Parathyroid adenoma (tissue), 2 donors: Measurements from ENCODE around the gene GRID1.

Experiments used
- H2AFZ ChIP-seq: fragments of 300-600 bp; sonication (generic); one replicate; pipeline ENCODE4 v1.7.0; 2017; ENCODE audit warnings: antibody characterized with exemption, mild to moderate bottlenecking
- H3K27ac ChIP-seq: fragments of 300-600 bp; sonication (generic); one replicate; pipeline ENCODE4 v1.7.0; 2017
- H3K27me3 ChIP-seq: fragments of 300-600 bp; sonication (generic); one replicate; pipeline ENCODE4 v1.7.0; 2017; ENCODE audit warnings: low read length; ENCODE audit not compliant: control insufficient read depth, insufficient read depth
- H3K36me3 ChIP-seq: fragments of 300-600 bp; sonication (generic); one replicate; pipeline ENCODE4 v1.7.0; 2017; ENCODE audit warnings: low read length; ENCODE audit not compliant: control insufficient read depth, insufficient read depth
- H3K4me1 ChIP-seq: fragments of 300-600 bp; sonication (generic); one replicate; pipeline ENCODE4 v1.7.0; 2017; ENCODE audit warnings: control low read depth
- H3K4me2 ChIP-seq: fragments of 300-600 bp; sonication (generic); one replicate; pipeline ENCODE4 v1.7.0; 2017; ENCODE audit warnings: low read length
- H3K4me3 ChIP-seq: fragments of 300-600 bp; sonication (generic); one replicate; pipeline ENCODE4 v1.7.0; 2017; ENCODE audit warnings: low read depth, low read length
- H3K79me2 ChIP-seq: fragments of 300-600 bp; sonication (generic); one replicate; pipeline ENCODE4 v1.7.0; 2017; ENCODE audit warnings: control low read depth
- H3K9ac ChIP-seq: fragments of 300-600 bp; sonication (generic); one replicate; pipeline ENCODE4 v1.7.0; 2017; ENCODE audit warnings: mild to moderate bottlenecking
- H3K9me3 ChIP-seq: fragments of 300-600 bp; sonication (generic); one replicate; pipeline ENCODE4 v1.7.0; 2017; ENCODE audit warnings: low read length; ENCODE audit not compliant: control insufficient read depth
- CTCF ChIP-seq: fragments of 300-600 bp; sonication (generic); IDR thresholded peaks from one replicate; pipeline ENCODE4 v1.7.0; 2017; ENCODE audit warnings: antibody characterized with exemption, mild to moderate bottlenecking
- donor health status: primary hyperparathyroidism.

The GRID1 gene

GRCh38 chr10:86071145-86071544 lies 295.4 kb downstream of the GRID1 start:
- H3K36me3 ChIP-seq: no peaks in the 10 kb centered on the region
- no peaks in the 10 kb centered on the region for H3K27me3 ChIP-seq
- no peak for TF ChIP-seq CTCF
- no peaks in the 10 kb centered on the region for H3K9me3 ChIP-seq
- H3K4me3 ChIP-seq: no peak overlapping the region
- H3K9ac ChIP-seq: no peak overlapping the region
- no peak overlapping the region for H3K27ac ChIP-seq
- H3K4me1 ChIP-seq: no peaks in the 10 kb centered on the region
- no peaks in the 10 kb centered on the region for H3K79me2 ChIP-seq
- H2AFZ ChIP-seq: no peak overlapping the region
- no peak overlapping the region for H3K4me2 ChIP-seq

- H3K27ac ChIP-seq: no peak overlapping the region
- no peak overlapping the region for H3K9ac ChIP-seq
- no peaks in the 10 kb centered on the region for H3K9me3 ChIP-seq
- TF ChIP-seq CTCF: no peak
- no peaks in the 10 kb centered on the region for H3K36me3 ChIP-seq
- H3K4me1 ChIP-seq: no peaks in the 10 kb centered on the region
- no peak overlapping the region for H2AFZ ChIP-seq
- H3K4me3 ChIP-seq: no peak overlapping the region
- no peaks in the 10 kb centered on the region for H3K27me3 ChIP-seq
- no peak overlapping the region for H3K4me2 ChIP-seq
- no peaks in the 10 kb centered on the region for H3K79me2 ChIP-seq
Measured at GRCh38 chr10:86070278-86070677, 296.3 kb downstream of the GRID1 start.

- no peak for TF ChIP-seq CTCF
- Histone ChIP-seq H3K4me2 (no peak overlapping the region), H3K9me3 (no peaks in the 10 kb centered on the region), H3K79me2 (no peaks in the 10 kb centered on the region), H3K36me3 (no peaks in the 10 kb centered on the region), H3K9ac (no peak overlapping the region), H3K4me1 (no peaks in the 10 kb centered on the region), H3K27me3 (no peaks in the 10 kb centered on the region), H2AFZ (no peak overlapping the region), H3K27ac (no peak overlapping the region), H3K4me3 (no peak overlapping the region)
Measured at GRCh38 chr10:86068231-86069054, 298.2 kb downstream of the GRID1 start.

- no peaks in the 10 kb centered on the region for H3K36me3 ChIP-seq
- no peaks in the 10 kb centered on the region for H3K4me1 ChIP-seq
- no peak overlapping the region for H3K27ac ChIP-seq
- no peak overlapping the region for H2AFZ ChIP-seq
- no peak overlapping the region for H3K4me3 ChIP-seq
- TF ChIP-seq CTCF: no peak
- H3K9ac ChIP-seq: no peak overlapping the region
- no peaks in the 10 kb centered on the region for H3K9me3 ChIP-seq
- no peak overlapping the region for H3K4me2 ChIP-seq
- no peaks in the 10 kb centered on the region for H3K79me2 ChIP-seq
- H3K27me3 ChIP-seq: no peaks in the 10 kb centered on the region
Measured at GRCh38 chr10:86067436-86068050, 299.1 kb downstream of the GRID1 start.
